Neural progenitor cell (in vitro differentiated cells): ENCODE measurements around the gene IL6ST. TPM values are rescaled to one million over a fixed set of nuclear protein-coding genes. Genes with fewer than 3 reads are reported as not detected.

Source experiments
- DNase-seq: peaks from one replicate; pipeline ENCODE4 v3.0.0-alpha.2; 2016; ENCODE audit warnings: low spot score
- H2AFZ ChIP-seq: fragments of 200-600 bp; sonication (generic); replicated peaks from 2 replicates; pipeline ENCODE4 v1.6.1; 2016; ENCODE audit warnings: antibody characterized with exemption
- H3F3A ChIP-seq: fragments of 200-600 bp; sonication (generic); 2 replicates; pipeline ENCODE4 v1.6.1; 2016; ENCODE audit warnings: antibody characterized with exemption, low read depth
- H3K27ac ChIP-seq: fragments of 200-600 bp; sonication (generic); 2 replicates; pipeline ENCODE4 v1.5.1; 2016; ENCODE audit warnings: mild to moderate bottlenecking
- H3K27me3 ChIP-seq: fragments of 200-600 bp; sonication (generic); 2 replicates; pipeline ENCODE4 v1.6.1; 2016; ENCODE audit warnings: mild to moderate bottlenecking, moderate library complexity
- H3K36me3 ChIP-seq: fragments of 200-600 bp; sonication (generic); 2 replicates; pipeline ENCODE4 v1.5.1; 2016
- H3K4me1 ChIP-seq: fragments of 200-600 bp; sonication (generic); 2 replicates; pipeline ENCODE4 v1.6.1; 2016; ENCODE audit warnings: mixed run types
- H3K4me2 ChIP-seq: fragments of 200-600 bp; sonication (generic); 2 replicates; pipeline ENCODE4 v1.6.1; 2016
- H3K4me3 ChIP-seq: fragments of 200-600 bp; sonication (generic); 2 replicates; pipeline ENCODE4 v1.5.1; 2016
- H3K79me2 ChIP-seq: fragments of 200-600 bp; sonication (generic); 2 replicates; pipeline ENCODE4 v1.6.1; 2016; ENCODE audit warnings: low read depth
- H3K9ac ChIP-seq: fragments of 200-600 bp; sonication (generic); 2 replicates; pipeline ENCODE4 v1.6.1; 2016
- H3K9me3 ChIP-seq: fragments of 200-600 bp; sonication (generic); 2 replicates; pipeline ENCODE4 v1.5.1; 2016; ENCODE audit warnings: low read depth
- H4K20me1 ChIP-seq: fragments of 200-600 bp; sonication (generic); 2 replicates; pipeline ENCODE4 v1.6.1; 2016; ENCODE audit warnings: low read depth
- H3K27ac Mint-ChIP-seq: 3 replicates; pipeline ENCODE4 v1.8.0; 2021; ENCODE audit warnings: mixed read lengths
- H3K27me3 Mint-ChIP-seq: 2 replicates; pipeline ENCODE4 v1.8.0; 2022; ENCODE audit warnings: low read depth, mild to moderate bottlenecking, inconsistent platforms, moderate library complexity, mixed read lengths; ENCODE audit not compliant: insufficient read depth
- H3K36me3 Mint-ChIP-seq: 3 replicates; pipeline ENCODE4 v1.8.0; 2021; ENCODE audit warnings: mixed read lengths
- H3K4me1 Mint-ChIP-seq: 3 replicates; pipeline ENCODE4 v1.8.0; 2021; ENCODE audit warnings: mixed read lengths
- H3K4me3 Mint-ChIP-seq: 3 replicates; pipeline ENCODE4 v1.8.0; 2021; ENCODE audit warnings: mild to moderate bottlenecking, moderate library complexity, mixed read lengths
- H3K9me3 Mint-ChIP-seq: 3 replicates; pipeline ENCODE4 v1.8.0; 2020; ENCODE audit warnings: mixed read lengths
- EZH2 ChIP-seq: fragments of 200-600 bp; sonication (generic); IDR thresholded peaks from 2 replicates; pipeline ENCODE4 v1.6.1; 2017; ENCODE audit warnings: antibody characterized with exemption, mild to moderate bottlenecking, moderate library complexity
- EZH2phosphoT487 ChIP-seq: fragments of 200-600 bp; sonication (generic); IDR thresholded peaks from 2 replicates; pipeline ENCODE4 v1.6.1; 2017; ENCODE audit warnings: antibody characterized with exemption
- total RNA-seq: library from RNA; depleted of rRNA; stranded (reverse); fragments of >200 nt; gene quantifications from 2 replicates; pipeline ENCODE4 v1.2.3, GENCODE V29; 2015; ENCODE audit warnings: low replicate concordance
- TF ChIP-seq, protein P1 (sequence below): fragments of 200-600 bp; sonication (generic); IDR thresholded peaks from 2 replicates; pipeline ENCODE4 v1.5.1; 2017; ENCODE audit warnings: antibody characterized with exemption, mild to moderate bottlenecking

Gene IL6ST
- total RNA-seq, 1 donor from 2014 or later = 54.6 TPM

DNA sequence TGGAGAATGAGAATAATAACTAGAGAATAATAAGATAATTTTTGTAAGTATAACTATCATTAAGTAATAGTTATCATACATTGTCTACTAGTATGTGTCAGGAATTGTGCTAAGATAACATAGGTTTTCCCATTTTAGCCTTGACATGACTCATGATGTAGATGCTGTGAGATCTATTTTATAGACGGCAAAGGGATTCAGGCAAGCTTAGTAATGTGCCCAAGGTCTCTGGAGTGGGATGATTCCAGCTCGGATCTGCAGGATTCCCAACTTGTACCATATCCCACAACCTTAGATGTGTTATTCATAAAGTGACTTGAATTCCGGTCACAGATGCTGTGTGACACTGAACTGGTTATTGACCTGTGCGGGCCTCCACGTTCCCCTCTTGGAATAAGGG, 92.1 kb downstream of the IL6ST start:
- H3K4me1 Mint-ChIP-seq = no peaks in the 10 kb centered on the region
- no peaks in the 10 kb centered on the region for H3K27me3 Mint-ChIP-seq
- Histone ChIP-seq H3K4me3 (no peak overlapping the region), H2AFZ (no peak overlapping the region), H3K9me3 (no peaks in the 10 kb centered on the region), H3K27ac (no peak overlapping the region), H3K36me3 (no peaks in the 10 kb centered on the region), H3K27me3 (no peaks in the 10 kb centered on the region), H3K4me1 (no peaks in the 10 kb centered on the region), H3F3A (no peaks in the 10 kb centered on the region), H3K79me2 (no peaks in the 10 kb centered on the region), H3K9ac (no peak overlapping the region), H4K20me1 (no peaks in the 10 kb centered on the region), H3K4me2 (no peak overlapping the region)
- H3K4me3 Mint-ChIP-seq = no peak overlapping the region
- no peaks in the 10 kb centered on the region for H3K9me3 Mint-ChIP-seq
- no peak overlapping the region for H3K27ac Mint-ChIP-seq
- no peak for DNase-seq
- no peak for TF ChIP-seq EZH2phosphoT487
- TF ChIP-seq, protein P1, sequence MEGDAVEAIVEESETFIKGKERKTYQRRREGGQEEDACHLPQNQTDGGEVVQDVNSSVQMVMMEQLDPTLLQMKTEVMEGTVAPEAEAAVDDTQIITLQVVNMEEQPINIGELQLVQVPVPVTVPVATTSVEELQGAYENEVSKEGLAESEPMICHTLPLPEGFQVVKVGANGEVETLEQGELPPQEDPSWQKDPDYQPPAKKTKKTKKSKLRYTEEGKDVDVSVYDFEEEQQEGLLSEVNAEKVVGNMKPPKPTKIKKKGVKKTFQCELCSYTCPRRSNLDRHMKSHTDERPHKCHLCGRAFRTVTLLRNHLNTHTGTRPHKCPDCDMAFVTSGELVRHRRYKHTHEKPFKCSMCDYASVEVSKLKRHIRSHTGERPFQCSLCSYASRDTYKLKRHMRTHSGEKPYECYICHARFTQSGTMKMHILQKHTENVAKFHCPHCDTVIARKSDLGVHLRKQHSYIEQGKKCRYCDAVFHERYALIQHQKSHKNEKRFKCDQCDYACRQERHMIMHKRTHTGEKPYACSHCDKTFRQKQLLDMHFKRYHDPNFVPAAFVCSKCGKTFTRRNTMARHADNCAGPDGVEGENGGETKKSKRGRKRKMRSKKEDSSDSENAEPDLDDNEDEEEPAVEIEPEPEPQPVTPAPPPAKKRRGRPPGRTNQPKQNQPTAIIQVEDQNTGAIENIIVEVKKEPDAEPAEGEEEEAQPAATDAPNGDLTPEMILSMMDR = no peak
- TF ChIP-seq EZH2 = no peak
- H3K36me3 Mint-ChIP-seq = no peaks in the 10 kb centered on the region

DNA sequence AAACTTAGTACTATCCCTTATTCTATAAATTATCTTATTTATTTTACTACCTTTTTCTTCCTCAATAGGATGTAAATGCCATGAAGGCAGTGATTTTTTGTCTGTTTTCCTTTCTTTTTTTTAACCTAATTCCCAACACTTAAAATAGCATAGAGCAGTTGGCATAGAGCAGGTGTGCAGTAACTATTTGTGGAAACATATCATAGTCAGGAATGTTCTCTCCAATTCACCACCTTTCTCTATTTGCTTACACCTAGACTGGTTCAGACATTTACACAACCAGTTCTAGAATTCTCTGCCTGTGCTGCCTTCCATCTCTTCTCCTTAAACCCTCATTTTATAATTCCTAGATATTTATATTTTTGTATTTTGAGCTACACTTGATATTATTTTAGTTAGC, 94.0 kb downstream of the IL6ST start:
- no peaks in the 10 kb centered on the region for H3K9me3 Mint-ChIP-seq
- no peak overlapping the region for H3K4me3 Mint-ChIP-seq
- Histone ChIP-seq H3K4me2 (no peak overlapping the region), H2AFZ (no peak overlapping the region), H3K4me1 (no peaks in the 10 kb centered on the region), H3K79me2 (no peaks in the 10 kb centered on the region), H4K20me1 (no peaks in the 10 kb centered on the region), H3K27me3 (no peaks in the 10 kb centered on the region), H3K9ac (no peak overlapping the region), H3K27ac (no peak overlapping the region), H3K36me3 (no peaks in the 10 kb centered on the region), H3F3A (no peaks in the 10 kb centered on the region), H3K9me3 (no peaks in the 10 kb centered on the region), H3K4me3 (no peak overlapping the region)
- peaks cover 5% of the 10 kb centered on the region for H3K27me3 Mint-ChIP-seq
- no peaks in the 10 kb centered on the region for H3K36me3 Mint-ChIP-seq
- DNase-seq = no peak
- TF ChIP-seq, protein P1 = no peak
- TF ChIP-seq EZH2 (no peak), EZH2phosphoT487 (no peak)
- no peaks in the 10 kb centered on the region for H3K4me1 Mint-ChIP-seq
- H3K27ac Mint-ChIP-seq = no peak overlapping the region

DNA sequence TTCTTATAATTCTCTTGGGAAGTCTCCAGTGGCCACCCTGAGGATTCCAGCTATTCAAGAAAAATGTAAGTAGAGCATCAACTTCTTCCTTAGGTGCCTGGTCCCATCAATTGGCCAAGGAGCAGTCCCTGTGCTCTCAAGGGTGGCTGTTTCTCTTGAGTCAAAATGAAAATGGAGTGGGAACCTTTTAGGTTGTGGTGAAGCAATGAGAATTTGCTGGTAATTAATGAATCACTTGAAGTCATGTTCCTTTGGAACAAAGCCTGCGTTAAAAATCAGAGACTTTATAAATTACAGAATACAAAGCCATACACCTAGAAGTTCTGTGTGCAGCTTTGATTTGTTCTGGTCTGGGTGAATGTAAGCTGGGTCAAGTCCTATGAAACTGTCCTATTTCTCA, 94.7 kb downstream of the IL6ST start:
- H3K9me3 ChIP-seq = no peaks in the 10 kb centered on the region
- H3K9ac ChIP-seq = no peak overlapping the region
- H3K27me3 Mint-ChIP-seq = peaks cover 5% of the 10 kb centered on the region
- H3F3A ChIP-seq = no peaks in the 10 kb centered on the region
- no peaks in the 10 kb centered on the region for H3K36me3 ChIP-seq
- H3K79me2 ChIP-seq = no peaks in the 10 kb centered on the region
- H3K36me3 Mint-ChIP-seq = no peaks in the 10 kb centered on the region
- H3K27me3 ChIP-seq = no peaks in the 10 kb centered on the region
- H2AFZ ChIP-seq = no peak overlapping the region
- DNase-seq = no peak
- no peaks in the 10 kb centered on the region for H3K9me3 Mint-ChIP-seq
- no peak overlapping the region for H3K4me3 ChIP-seq
- no peak overlapping the region for H3K27ac ChIP-seq
- no peaks in the 10 kb centered on the region for H3K4me1 Mint-ChIP-seq
- no peak overlapping the region for H3K27ac Mint-ChIP-seq
- H3K4me1 ChIP-seq = no peaks in the 10 kb centered on the region
- H4K20me1 ChIP-seq = no peaks in the 10 kb centered on the region
- no peak overlapping the region for H3K4me3 Mint-ChIP-seq
- TF ChIP-seq, protein P1 = no peak
- no peak for TF ChIP-seq EZH2phosphoT487
- no peak for TF ChIP-seq EZH2
- H3K4me2 ChIP-seq = no peak overlapping the region

DNA sequence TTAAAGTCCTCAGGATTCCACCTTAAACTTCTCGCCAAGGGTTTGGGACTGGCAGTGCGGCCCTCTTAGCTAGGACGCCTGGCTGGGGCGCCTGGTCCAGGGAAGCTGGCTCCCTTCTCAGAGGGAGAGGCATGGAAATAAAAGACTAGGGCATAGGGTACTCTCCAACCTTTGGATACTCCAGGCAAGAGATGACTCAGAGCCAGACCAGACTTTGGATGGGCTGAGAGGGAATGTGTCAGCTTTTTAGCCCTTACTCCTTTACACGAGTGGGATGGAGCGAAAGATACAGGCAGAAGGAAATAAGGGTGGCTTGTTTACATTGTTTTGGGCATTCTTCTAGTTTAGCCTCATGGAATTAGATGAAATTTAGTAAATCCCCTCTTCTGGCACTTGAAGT, 95.4 kb downstream of the IL6ST start:
- H3K27me3 Mint-ChIP-seq = peaks cover 5% of the 10 kb centered on the region
- Histone ChIP-seq H3K4me2 (no peak overlapping the region), H4K20me1 (no peaks in the 10 kb centered on the region), H2AFZ (no peak overlapping the region), H3K4me3 (no peak overlapping the region), H3K9me3 (no peaks in the 10 kb centered on the region), H3F3A (no peaks in the 10 kb centered on the region), H3K27me3 (no peaks in the 10 kb centered on the region), H3K9ac (no peak overlapping the region), H3K27ac (no peak overlapping the region), H3K79me2 (no peaks in the 10 kb centered on the region), H3K4me1 (no peaks in the 10 kb centered on the region), H3K36me3 (no peaks in the 10 kb centered on the region)
- H3K27ac Mint-ChIP-seq = no peak overlapping the region
- H3K4me1 Mint-ChIP-seq = no peaks in the 10 kb centered on the region
- H3K9me3 Mint-ChIP-seq = no peaks in the 10 kb centered on the region
- TF ChIP-seq EZH2phosphoT487 (no peak), EZH2 (no peak)
- TF ChIP-seq, protein P1 = no peak
- no peak for DNase-seq
- no peaks in the 10 kb centered on the region for H3K36me3 Mint-ChIP-seq
- H3K4me3 Mint-ChIP-seq = no peak overlapping the region
